SK-N-SH (cell line): ENCODE data around the gene CCDC60.

Experiments
- EP300 ChIP-seq, 2 experiments: IDR thresholded peaks; 2 replicates each; pipeline versions ENCODE4 v1.4.0 to v1.6.1; 2012; ENCODE audit warnings: borderline replicate concordance in 1 of 2, low read depth in 1 of 2, low read length in 1 of 2
- NFIC ChIP-seq: IDR thresholded peaks from 2 replicates; pipeline ENCODE4 v1.4.0; 2012; ENCODE audit warnings: borderline replicate concordance
- TF ChIP-seq, protein P1 (sequence below): IDR thresholded peaks from 2 replicates; pipeline ENCODE4; 2012

- TF ChIP-seq NFIC (no peak), EP300 (IDR thresholded peaks at IDR 0.05; ENCODE audit: borderline replicate concordance in 1 of 2, low read depth in 1 of 2, low read length in 1 of 2) (no peak)
- TF ChIP-seq, protein P1, sequence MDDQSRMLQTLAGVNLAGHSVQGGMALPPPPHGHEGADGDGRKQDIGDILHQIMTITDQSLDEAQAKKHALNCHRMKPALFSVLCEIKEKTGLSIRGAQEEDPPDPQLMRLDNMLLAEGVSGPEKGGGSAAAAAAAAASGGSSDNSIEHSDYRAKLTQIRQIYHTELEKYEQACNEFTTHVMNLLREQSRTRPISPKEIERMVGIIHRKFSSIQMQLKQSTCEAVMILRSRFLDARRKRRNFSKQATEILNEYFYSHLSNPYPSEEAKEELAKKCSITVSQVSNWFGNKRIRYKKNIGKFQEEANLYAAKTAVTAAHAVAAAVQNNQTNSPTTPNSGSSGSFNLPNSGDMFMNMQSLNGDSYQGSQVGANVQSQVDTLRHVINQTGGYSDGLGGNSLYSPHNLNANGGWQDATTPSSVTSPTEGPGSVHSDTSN = no peak
Observed at GRCh38 chr12:119334430-119335170, at the start of gene CCDC60.
